Forelimb muscle (tissue), 1 donor: Measurements from ENCODE around the gene CTSC. TPM values are rescaled to one million over a fixed set of nuclear protein-coding genes. Genes with fewer than 3 reads are reported as not detected.

Experiments used
- DNase-seq: peaks from one replicate; pipeline ENCODE4 v3.0.0-alpha.2; 2013; ENCODE audit warnings: low read depth
- polyA plus RNA-seq: library from polyadenylated mRNA; unstranded; fragments of 120-200 nt; gene quantifications from one replicate; pipeline ENCODE4 v1.2.1, GENCODE V29; 2013; ENCODE audit not compliant: insufficient read length

Gene CTSC
- polyA plus RNA-seq, result 26.1 TPM

GRCh38 chr11:88337181-88337986 is at the start of gene CTSC:
TSS of gene CTSC (minus strand) at chr11:88337736. CDS start at chr11:88337672, 64 bp downstream.
- DNase-seq, result peak; percentile 44

GRCh38 chr11:88384669-88385005 is 47.1 kb upstream of the CTSC start:
- no peak for DNase-seq

DNA sequence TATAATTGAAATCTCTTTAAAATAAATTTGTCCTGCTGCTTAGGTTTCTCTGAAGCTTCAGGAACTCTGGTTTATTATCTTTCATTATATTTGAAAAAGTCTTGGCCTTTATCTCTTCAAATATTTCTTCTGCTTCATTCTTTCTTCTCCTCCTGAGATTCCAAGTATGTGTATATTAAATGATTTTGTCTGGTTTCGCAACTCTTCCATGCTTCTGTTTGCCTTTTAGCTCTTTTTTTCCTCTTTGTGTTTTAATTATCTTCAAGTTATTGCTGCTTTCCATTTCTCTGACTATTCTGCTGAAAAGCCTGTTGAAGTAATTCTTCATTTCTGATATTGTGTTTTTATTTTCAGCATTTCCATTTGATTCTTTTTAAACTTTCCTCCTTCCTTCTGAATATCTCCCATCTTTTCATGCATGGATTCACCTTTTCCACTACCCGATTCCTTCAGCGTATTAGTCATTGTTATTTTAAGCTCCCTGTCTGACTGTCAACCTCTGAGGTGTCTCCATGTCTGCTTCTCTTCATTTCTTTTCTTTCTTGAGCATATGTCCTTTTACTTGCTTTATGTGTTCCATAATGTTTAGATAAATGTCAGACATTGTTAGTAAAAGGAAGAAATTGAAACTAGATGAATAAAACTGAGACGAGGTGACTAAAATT is 46.6 kb upstream of the CTSC start:
- DNase-seq, result no peak

- DNase-seq, result no peak
Observed at GRCh38 chr11:88383447-88383846, 45.9 kb upstream of the CTSC start.

GRCh38 chr11:88379130-88379529 is 41.6 kb upstream of the CTSC start:
- no peak for DNase-seq

DNA sequence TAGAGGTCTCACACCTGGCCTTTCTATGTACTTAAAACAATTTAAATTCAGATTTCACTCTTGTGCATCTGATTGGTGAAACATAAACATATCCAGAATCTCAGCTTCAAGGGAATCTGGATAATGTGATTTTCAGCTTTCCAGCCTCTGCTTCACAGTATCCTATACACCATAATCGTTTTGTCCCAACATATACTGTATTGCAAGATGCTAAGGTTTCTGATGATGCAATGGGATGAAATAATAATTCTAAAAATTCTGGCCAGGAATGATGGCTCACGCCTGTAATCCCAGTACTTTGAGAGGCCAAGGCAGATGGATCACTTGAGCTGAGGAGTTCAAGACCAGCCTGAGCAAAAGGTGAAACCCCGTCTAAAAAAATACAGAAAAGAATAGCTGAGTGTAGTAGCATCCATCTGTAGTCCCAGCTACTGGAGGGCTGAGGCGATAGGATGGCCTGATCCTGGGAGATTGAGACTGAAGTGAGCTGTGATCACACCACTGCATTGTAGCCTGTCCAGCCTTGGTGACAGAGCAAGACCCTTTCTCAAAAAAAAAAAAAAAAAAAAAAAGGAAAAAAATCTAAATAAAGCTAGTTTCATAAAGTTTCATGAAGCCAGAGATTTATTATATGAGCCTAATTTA is 41.0 kb upstream of the CTSC start:
- DNase-seq, result no peak

- no peak for DNase-seq
Observed at GRCh38 chr11:88377646-88378045, 40.1 kb upstream of the CTSC start.

GRCh38 chr11:88377144-88377543 is 39.6 kb upstream of the CTSC start:
- DNase-seq, result no peak

- DNase-seq, result no peak
Observed at GRCh38 chr11:88375927-88376470, 38.5 kb upstream of the CTSC start.

DNA sequence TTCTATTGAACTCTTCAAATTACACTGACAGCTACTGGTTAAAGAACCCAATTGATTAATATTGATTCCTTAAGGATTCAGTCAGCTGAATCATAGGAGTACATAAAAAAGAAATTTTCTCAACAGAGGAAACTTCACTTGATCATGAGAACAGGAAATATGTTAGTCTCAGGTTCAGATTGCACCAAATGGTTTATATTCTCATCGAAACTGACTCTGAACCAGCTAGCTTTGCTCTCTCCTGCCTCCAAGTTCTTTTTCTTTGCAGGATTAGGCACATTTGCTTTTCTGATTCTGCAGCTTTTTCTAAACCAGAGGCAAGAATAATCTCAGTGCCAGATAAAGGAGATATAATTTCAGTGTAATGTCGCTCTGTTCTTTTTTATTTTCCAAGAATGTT is 33.2 kb upstream of the CTSC start:
- no peak for DNase-seq

DNA sequence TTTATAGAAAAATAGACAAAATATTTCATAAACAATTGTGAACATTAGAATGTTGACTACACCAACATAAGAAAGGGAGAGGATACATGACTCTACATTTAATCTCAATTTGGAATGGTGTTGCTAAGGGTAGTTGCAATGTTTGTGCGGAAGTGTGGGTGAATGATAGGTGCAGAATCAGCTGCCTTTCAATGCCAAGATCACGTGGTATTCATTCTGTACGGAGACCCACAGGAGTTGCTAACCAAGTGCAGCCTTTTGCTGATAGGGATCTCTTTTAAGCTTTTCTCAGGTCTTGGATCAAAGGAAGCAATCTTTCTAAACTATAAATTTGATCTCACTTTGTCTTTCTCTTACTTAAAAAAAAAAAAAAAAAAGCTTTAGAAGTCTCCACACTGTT is 29.8 kb upstream of the CTSC start:
- no peak for DNase-seq

GRCh38 chr11:88363648-88364065 is 26.1 kb upstream of the CTSC start:
- DNase-seq, result no peak

DNA sequence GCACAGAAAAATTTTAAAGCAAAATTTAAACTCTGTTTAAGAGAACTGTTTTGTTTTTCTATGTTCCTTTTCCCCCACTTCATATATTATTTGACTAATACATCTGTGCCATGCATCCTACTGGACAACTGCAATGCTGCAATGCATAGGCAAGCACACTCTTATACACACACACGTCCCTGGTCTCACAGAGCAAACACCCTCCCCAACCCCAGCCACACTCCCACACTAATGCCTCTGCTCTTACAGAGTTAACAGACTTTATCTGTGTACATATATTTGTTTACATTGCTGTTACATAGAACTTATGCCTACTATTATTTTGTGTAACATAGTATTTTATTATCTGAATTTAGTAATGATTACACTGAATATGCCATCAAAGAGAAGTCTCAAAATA is 25.5 kb upstream of the CTSC start:
- DNase-seq, result no peak

DNA sequence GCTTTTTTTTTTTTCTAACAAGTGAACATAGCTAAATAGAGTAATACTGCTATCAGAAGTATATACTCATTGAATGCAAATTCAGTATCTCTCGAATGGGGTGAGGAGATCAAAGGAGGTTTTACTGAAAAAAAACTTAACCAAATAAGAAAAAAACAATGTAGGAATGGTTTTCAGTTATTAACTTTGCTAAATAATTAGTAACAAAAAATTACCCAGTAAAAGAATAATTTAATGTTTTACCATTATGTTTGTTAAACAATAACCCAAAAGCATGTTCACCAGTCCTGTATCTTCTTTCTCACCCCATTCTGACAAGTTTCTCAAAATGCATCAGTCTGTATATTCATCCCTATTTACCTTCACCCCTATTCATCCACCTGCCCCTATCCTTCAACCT is 22.6 kb upstream of the CTSC start:
- no peak for DNase-seq

GRCh38 chr11:88359541-88359940 is 22.0 kb upstream of the CTSC start:
- no peak for DNase-seq

DNA sequence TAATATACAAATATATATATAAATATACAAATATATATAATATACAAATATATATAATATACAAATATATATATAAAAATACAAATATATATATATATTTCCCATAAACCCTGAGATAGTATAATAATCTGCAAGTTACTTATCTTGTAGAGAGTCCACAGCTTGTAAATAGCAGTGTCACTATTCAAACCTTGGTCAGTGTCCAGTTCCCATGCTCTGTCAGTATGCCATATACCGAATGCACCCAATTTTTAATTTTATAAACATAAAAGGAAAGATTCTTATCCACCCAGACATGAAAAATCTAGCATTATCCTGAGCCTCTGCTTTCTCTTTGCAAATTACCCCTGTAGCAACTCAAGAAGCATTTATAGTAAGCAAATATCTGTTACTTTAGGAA is 21.6 kb upstream of the CTSC start:
- DNase-seq, result no peak

GRCh38 chr11:88358040-88358431 is 20.5 kb upstream of the CTSC start:
- DNase-seq, result no peak

GRCh38 chr11:88357323-88358039 is 19.9 kb upstream of the CTSC start:
- DNase-seq, result no peak

DNA sequence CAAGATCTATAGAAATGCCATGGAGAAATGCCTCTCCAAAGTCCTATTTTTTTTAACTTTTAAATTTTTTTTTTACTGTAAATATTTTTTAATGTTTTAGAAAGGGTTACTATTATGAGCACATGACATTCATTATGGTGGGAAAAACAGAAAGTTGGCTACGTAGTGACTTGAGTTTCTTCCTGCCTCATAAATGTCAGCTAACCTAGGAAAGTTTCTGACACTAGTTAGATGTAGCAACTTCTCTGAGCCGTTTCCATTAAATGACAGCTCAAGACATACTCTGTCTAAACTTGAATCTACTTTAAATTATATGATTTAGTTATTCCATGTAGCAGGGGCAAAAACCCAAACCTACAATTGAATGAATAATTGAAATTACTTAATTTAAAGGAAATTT is 18.4 kb upstream of the CTSC start:
- DNase-seq, result no peak

- DNase-seq, result no peak
Observed at GRCh38 chr11:88354912-88355311, 17.4 kb upstream of the CTSC start.

DNA sequence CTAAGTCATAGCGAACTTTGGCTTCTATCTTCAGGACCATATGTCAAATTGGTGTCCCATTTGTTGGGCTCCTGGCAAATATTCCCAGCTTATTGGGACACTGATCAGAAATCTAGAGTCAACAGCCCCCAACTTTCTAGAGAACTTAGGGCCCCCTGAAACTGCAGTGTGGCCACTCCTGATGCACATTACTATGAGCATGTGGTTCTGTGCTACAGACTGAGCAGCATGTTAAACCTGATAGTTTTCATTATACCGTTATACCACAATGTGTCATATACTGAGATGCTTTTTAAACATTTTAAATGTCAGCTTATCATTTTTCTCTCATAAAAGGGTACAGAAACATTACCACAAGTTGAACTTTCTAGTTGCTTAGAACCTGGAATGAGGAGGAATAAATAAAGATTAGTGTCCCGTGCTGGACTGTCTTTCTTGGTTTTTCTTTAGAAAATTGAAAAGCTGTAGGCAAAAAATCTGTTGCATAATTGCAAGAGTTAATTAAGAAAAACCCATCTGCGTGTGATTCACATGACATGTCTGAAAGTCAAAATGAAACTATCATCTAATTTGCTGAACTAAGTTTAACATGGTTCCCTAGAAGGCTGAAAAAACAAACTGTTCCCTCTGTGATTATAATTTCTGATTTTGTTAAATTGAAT is 16.4 kb upstream of the CTSC start:
- DNase-seq, result no peak
